ENCODE results near the gene UBASH3A.

- TF ChIP-seq, protein P1, sequence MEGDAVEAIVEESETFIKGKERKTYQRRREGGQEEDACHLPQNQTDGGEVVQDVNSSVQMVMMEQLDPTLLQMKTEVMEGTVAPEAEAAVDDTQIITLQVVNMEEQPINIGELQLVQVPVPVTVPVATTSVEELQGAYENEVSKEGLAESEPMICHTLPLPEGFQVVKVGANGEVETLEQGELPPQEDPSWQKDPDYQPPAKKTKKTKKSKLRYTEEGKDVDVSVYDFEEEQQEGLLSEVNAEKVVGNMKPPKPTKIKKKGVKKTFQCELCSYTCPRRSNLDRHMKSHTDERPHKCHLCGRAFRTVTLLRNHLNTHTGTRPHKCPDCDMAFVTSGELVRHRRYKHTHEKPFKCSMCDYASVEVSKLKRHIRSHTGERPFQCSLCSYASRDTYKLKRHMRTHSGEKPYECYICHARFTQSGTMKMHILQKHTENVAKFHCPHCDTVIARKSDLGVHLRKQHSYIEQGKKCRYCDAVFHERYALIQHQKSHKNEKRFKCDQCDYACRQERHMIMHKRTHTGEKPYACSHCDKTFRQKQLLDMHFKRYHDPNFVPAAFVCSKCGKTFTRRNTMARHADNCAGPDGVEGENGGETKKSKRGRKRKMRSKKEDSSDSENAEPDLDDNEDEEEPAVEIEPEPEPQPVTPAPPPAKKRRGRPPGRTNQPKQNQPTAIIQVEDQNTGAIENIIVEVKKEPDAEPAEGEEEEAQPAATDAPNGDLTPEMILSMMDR (IDR thresholded peaks at IDR 0.05) = no peak
- no peak for TF ChIP-seq POLR2AphosphoS5 (IDR thresholded peaks at IDR 0.05)
- no peak for TF ChIP-seq POLR2A (IDR thresholded peaks at IDR 0.05)
Observed at GRCh38 chr21:42382915-42383314, 20.8 kb upstream of the UBASH3A start.
